Measurements from ENCODE around the gene BAIAP2L2.

The BAIAP2L2 gene

DNA sequence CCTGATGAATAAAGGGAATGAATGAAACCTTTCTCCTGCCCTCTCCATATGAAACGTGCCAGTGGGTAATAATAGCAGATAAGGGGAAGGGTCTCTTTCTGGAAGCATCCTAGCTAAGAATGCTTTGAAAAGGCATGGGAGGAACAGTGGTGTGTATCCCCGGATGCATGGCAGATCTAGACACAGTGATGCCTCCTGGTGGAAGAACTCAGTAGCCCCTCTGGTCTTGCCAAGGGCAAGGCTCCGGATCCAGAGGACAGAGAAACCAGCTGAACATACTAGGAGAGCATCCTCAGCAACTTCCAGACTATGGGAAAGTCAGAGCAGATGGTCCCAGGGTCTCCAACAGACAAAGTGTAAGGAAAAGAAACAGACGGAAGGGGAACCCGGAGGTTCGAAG is 6.4 kb downstream of the BAIAP2L2 start:
- H3K9me3 Mint-ChIP-seq = no peaks in the 10 kb centered on the region
- no peaks in the 10 kb centered on the region for H3K36me3 Mint-ChIP-seq (ENCODE audit: low read depth)
- H3K4me3 Mint-ChIP-seq = no peak overlapping the region
- DNase-seq = no peak
- H3K27me3 Mint-ChIP-seq = no peaks in the 10 kb centered on the region
- no peak overlapping the region for H3K27ac Mint-ChIP-seq
- H3K4me1 Mint-ChIP-seq = peaks cover 10% of the 10 kb centered on the region
- ATAC-seq = no peak

DNA sequence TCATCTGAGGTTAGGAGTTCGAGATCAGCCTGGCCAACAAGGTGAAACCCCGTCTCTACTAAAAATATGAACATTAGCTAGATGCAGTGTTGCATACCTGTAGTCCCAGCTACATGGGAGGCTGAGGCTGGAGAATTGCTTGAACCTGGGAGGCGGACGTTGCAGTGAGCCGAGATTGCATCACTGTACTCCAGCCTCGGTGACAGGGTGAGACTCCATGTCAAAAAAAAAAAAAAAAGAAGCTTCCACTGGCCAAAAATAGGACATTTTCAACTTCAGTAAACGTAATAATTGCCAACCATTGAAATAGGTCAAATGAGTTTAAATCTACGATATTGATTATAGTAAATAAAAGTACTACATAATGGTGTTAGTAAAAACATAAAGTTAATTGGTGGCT is 6.8 kb downstream of the BAIAP2L2 start:
- Mint-ChIP-seq H3K36me3 (ENCODE audit: low read depth) (no peaks in the 10 kb centered on the region), H3K9me3 (no peaks in the 10 kb centered on the region), H3K27me3 (no peaks in the 10 kb centered on the region), H3K27ac (no peak overlapping the region), H3K4me3 (no peak overlapping the region), H3K4me1 (peaks cover 10% of the 10 kb centered on the region)
- DNase-seq (no peak), ATAC-seq (no peak)

DNA sequence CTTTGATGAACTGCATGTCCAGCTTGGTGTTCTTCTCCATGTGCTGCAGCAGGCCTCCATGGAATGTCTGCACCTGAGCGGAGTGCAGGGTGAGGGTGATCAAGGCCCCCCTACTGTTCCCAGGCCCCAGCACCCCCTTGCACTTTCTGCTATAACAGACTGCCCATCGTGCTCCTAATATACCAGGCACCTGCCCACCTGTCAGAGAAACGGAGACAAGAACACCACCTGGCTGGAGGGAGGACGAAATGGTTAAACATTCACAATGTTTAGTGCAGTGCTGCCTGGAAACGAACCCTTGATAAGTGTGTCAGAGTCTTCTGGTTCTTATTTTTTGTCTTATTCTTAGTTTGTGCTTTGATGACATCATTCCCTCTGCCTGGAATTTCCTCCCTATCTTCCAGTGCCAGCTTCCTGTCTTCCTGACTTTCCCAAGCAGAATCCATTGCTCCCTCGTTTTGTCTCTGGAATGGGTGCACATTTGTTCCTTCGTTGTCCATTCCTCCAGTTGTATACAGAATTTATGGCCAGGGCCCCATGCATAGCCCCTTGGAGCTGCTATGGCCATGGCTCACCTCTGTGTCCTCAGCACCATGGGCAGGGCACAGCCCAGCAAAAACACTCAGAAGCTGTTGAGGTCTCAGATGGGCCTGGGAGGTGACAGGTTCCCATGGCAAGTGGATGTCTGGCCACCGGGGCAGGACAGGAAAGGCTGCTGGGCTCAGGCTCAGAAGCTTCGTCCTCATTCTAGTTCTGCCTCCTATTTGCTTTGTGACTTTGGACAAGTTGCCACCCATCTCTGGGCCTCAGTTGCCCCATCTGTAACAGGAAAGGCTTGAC is 11.9 kb downstream of the BAIAP2L2 start:
- Mint-ChIP-seq H3K4me1 (no peaks in the 10 kb centered on the region), H3K27ac (no peak overlapping the region), H3K4me3 (no peak overlapping the region), H3K9me3 (no peaks in the 10 kb centered on the region), H3K27me3 (no peaks in the 10 kb centered on the region), H3K36me3 (ENCODE audit: low read depth) (no peaks in the 10 kb centered on the region)
- DNase-seq (no peak), ATAC-seq (no peak)

DNA sequence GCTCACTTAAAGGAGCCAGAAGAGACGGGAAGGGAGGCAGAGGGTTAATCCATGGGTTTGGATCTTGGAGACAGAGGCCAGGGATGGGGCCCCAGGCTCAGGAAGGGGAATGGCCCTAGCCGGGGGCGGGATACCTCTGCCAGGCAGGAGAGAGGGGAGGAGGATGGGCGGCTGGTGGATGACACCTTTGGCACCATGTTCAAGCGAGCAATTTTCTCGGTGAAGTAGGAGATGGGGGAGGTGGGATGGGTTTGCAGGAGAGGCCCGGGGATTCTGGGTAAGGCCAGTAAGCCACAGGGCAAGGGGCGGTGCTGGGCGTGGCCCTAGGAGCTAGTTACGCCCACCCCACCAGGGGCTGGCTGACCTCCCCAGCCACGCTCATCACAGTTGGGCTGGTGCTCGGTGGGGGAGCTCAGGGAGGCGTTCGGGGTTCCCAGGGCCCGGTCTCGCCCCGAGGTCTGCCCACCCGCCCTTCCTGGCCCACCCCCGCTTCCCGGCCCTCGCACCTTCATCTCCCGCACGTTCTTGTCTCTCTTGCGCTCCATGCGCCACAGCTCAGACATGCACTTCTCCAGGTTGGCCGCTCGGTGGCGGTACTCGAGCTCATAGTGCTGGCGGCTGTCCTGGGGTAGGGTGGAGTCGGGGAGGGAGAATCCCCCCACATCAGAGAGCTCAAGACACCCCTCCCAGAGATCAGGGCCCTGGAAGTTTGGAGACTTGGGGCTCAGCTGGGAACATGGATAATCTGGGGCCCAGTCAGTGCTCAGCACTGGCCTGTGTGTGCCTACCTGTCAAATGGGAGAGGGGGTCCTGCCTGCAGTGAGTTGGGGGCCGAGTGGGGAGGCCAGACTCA is 12.7 kb downstream of the BAIAP2L2 start:
- no peaks in the 10 kb centered on the region for H3K36me3 Mint-ChIP-seq (ENCODE audit: low read depth)
- no peaks in the 10 kb centered on the region for H3K9me3 Mint-ChIP-seq
- no peak for DNase-seq
- H3K27me3 Mint-ChIP-seq = no peaks in the 10 kb centered on the region
- no peak overlapping the region for H3K4me3 Mint-ChIP-seq
- H3K4me1 Mint-ChIP-seq = no peaks in the 10 kb centered on the region
- ATAC-seq = no peak
- H3K27ac Mint-ChIP-seq = no peak overlapping the region

DNA sequence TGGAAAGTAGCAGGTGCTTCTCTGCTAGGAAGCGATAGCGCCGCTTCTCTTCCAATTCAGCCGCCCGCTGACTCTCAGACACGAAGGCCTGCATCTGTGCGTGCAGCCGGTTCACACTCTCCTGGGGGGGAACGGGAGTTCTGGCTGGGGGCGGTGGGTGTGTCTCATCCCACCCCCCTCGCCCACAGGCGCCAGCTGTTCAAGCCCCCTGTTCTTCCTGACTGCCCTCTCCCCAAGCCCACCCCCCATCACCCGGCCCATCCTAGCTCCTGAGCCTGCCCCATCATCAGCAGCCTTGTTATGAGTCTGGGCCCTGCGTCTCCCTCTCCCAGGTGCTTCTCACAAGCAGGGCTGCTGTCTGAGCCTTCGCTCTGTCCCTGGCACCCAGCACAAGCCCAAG is 13.4 kb downstream of the BAIAP2L2 start:
- Mint-ChIP-seq H3K27ac (no peak overlapping the region), H3K4me1 (no peaks in the 10 kb centered on the region), H3K27me3 (no peaks in the 10 kb centered on the region), H3K4me3 (no peak overlapping the region), H3K36me3 (ENCODE audit: low read depth) (no peaks in the 10 kb centered on the region), H3K9me3 (no peaks in the 10 kb centered on the region)
- no peak for ATAC-seq
- DNase-seq = no peak

DNA sequence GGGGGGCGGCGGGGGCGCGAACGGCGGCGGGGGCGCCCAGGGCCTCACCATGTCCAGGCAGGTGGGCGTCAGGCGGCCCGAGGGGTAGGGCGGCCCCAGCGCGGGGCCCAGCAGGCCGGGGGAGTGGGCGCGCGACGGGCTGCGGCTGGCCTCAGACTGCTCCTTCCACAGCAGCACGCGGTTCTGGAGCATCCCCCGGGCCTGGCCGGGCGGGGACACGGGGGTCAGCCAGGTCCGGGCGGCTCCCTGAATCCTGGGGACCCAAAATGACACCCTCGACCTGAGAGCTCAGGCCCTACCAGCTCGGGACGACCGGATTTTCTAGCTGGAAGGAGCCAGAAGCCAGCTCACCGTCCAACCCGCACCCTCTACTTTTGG is 21.0 kb downstream of the BAIAP2L2 start:
- ATAC-seq = no peak
- DNase-seq = no peak
- Mint-ChIP-seq H3K4me1 (no peaks in the 10 kb centered on the region), H3K36me3 (ENCODE audit: low read depth) (no peaks in the 10 kb centered on the region), H3K27ac (no peak overlapping the region), H3K9me3 (no peaks in the 10 kb centered on the region), H3K4me3 (no peak overlapping the region), H3K27me3 (peaks cover 10% of the 10 kb centered on the region)

DNA sequence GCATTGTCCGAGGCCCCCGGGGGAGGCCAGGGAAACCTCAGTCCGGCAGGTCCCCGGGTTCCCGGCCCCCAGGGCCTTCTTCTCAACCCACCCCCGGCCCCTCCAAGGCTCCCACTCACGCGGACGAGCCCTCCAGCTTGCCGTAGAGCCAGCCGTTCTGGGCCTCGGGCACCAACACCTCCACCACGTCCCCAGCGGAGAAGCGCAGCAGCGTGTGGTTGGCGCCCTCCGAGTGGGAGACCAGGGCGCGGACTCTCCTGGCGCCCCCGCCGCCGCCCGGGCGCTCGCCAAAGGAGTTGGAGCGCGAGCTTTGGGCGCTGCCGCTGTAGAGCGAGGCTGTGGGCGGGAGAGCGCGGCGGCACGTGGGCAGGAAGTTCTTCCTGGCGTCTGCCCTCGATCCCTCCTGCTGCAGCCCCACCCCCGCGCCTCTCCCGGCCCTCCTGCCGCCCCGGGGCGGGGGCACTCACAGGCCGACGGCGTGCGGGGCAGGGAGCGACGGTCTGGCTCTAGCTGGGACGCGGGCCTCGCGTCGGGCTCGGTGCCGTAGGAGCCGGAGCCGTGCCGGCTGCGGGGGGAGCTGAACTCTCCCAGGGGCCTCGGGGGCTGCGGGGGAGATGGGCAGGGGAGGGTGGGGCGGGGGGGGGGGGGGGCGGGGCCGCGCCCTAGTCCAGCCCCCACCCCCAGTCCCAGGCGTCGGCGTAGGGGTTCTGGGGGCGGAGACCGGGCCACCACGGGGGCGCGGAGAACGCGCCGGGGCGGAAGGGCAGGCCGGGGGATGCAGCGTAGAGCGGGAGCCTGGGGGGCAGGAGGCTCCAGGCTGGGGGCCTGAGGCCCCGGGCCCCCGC is 21.6 kb downstream of the BAIAP2L2 start:
- Mint-ChIP-seq H3K4me1 (no peaks in the 10 kb centered on the region), H3K4me3 (no peak overlapping the region), H3K27ac (no peak overlapping the region), H3K9me3 (no peaks in the 10 kb centered on the region), H3K36me3 (ENCODE audit: low read depth) (no peaks in the 10 kb centered on the region), H3K27me3 (peaks cover 10% of the 10 kb centered on the region)
- no peak for DNase-seq
- no peak for ATAC-seq

DNA sequence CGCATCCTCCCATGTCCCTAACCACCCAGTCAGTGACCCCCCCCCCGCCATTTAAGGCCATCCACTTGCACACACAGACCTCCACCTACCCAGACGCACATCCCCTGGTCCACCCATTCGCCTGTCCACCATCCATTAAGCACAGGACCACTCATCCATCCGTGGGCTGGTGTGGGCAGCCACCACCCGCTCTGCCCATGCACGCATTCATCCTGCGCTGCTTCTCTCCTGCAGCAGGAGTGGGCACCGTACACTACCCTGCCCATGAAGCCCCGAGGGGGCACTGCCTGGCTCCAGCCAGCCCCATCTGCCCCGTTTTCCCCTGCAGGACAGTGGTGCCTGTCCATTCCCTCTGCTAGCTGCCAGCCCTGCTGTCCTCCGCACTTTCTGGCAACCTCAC is 22.6 kb downstream of the BAIAP2L2 start:
- Mint-ChIP-seq H3K9me3 (no peaks in the 10 kb centered on the region), H3K4me1 (no peaks in the 10 kb centered on the region), H3K27me3 (peaks cover 15% of the 10 kb centered on the region), H3K27ac (no peak overlapping the region), H3K36me3 (ENCODE audit: low read depth) (no peaks in the 10 kb centered on the region), H3K4me3 (no peak overlapping the region)
- ATAC-seq = no peak
- DNase-seq = no peak

DNA sequence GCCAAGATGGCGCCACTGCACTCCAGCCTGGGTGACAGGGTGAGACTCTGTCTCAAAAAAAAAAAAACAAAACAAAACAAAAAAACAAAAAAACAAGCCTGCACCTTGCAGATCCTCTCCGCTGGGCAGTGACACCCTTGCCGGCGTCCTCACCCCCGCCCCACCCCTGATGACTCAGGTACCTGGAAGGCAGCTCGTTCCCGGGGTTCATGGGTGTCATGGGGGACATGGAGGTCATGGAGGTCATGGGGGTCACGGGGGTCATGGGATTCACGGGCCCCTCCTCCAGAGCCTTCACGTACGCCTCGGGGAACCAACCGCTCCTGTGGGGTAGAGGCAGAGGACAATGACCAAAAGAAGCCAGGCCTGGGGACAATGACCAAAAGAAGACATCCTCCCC is 23.5 kb downstream of the BAIAP2L2 start:
- Mint-ChIP-seq H3K9me3 (no peaks in the 10 kb centered on the region), H3K4me3 (no peak overlapping the region), H3K27ac (no peak overlapping the region), H3K36me3 (ENCODE audit: low read depth) (no peaks in the 10 kb centered on the region), H3K4me1 (no peaks in the 10 kb centered on the region), H3K27me3 (peaks cover 21% of the 10 kb centered on the region)
- DNase-seq (no peak), ATAC-seq (no peak)

DNA sequence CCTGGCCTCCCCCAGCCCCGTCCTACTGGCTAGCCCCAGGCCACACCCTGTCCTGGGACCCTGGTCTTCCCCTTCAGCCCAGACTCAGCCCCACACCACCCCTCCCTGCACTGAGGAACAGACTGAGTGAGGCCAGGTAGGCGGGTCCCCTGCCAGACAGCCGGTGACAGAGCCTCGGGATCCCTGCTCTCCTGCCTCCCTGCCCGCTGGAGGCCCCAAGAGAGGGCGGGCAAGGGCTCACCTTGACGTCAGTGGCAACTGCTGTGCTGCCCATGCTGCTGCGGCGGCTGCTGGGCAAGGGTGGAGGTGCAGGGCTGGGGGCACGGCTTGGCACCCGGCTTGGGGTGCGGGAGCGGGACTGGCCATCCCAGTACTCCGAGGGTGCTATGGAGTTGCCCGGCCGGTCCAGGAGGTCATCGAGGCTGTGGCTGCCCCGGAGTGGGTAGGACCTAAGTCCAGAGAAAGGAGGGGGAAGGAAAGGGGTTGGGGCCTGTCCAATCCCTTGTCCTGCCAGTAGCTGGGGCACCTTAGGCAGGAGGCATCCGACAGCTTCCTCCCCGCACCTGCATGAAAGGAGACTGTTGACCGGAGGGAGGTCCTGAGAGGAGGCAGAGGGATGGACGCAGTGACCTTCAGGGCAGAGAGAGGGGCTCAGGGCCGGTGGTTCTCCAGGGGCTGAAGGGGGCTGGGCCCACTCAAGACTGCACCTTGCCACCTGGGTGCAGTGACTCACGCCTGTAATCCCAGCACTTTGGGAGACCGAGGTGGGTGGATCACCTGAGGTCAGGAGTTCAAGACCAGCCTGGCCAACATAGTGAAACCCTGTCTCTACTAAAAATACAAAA is 24.3 kb downstream of the BAIAP2L2 start:
- Mint-ChIP-seq H3K9me3 (no peaks in the 10 kb centered on the region), H3K4me3 (no peak overlapping the region), H3K36me3 (ENCODE audit: low read depth) (no peaks in the 10 kb centered on the region), H3K27me3 (peaks cover 24% of the 10 kb centered on the region), H3K27ac (no peak overlapping the region), H3K4me1 (no peaks in the 10 kb centered on the region)
- DNase-seq = no peak
- ATAC-seq = no peak

DNA sequence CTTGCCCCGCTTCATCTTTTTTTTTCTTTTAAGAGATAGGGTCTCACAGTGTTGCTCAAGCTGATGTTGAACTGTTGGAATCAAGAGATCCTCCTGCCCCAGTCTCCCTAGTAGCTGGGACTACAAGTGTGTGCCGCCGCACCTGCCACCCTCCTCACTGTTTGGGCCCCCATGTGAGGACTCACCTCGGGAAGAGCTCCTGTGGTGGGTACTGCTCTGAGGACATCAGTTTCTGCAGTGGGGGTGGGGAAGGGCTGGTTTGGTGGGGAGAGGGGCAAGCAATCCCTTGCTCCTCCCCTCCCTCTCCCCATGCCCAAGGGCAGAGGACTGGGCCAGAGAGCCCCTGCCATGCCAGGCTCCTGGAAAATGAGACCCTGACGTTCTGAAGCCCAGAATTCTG is 25.0 kb downstream of the BAIAP2L2 start:
- H3K27me3 Mint-ChIP-seq = peaks cover 30% of the 10 kb centered on the region
- DNase-seq = no peak
- H3K36me3 Mint-ChIP-seq (ENCODE audit: low read depth) = no peaks in the 10 kb centered on the region
- no peaks in the 10 kb centered on the region for H3K9me3 Mint-ChIP-seq
- no peak overlapping the region for H3K27ac Mint-ChIP-seq
- no peak overlapping the region for H3K4me3 Mint-ChIP-seq
- no peaks in the 10 kb centered on the region for H3K4me1 Mint-ChIP-seq
- no peak for ATAC-seq

DNA sequence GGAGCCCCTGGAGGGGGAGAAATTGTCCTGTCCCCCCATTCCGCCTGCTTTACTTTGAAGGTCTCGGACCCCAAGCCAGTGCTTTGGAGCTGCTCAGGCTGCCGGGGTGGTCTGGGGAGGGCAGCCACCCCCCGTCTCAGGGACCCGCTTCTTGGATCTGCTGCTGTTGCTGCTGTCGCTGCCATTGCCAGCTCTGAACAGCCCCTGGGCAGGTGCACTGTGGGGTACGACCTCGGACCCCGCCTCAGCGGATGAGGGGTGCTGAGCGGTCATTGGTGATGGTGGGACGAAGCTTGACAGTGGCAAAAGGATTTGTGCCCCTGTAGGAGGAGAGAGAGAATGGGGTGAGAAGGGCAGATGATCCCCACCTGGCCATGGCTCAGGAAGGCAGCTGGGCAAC is 25.4 kb downstream of the BAIAP2L2 start:
- DNase-seq (no peak), ATAC-seq (no peak)
- H3K9me3 Mint-ChIP-seq = no peaks in the 10 kb centered on the region
- no peaks in the 10 kb centered on the region for H3K4me1 Mint-ChIP-seq
- no peaks in the 10 kb centered on the region for H3K36me3 Mint-ChIP-seq (ENCODE audit: low read depth)
- peaks cover 34% of the 10 kb centered on the region for H3K27me3 Mint-ChIP-seq
- H3K27ac Mint-ChIP-seq = no peak overlapping the region
- H3K4me3 Mint-ChIP-seq = no peak overlapping the region

DNA sequence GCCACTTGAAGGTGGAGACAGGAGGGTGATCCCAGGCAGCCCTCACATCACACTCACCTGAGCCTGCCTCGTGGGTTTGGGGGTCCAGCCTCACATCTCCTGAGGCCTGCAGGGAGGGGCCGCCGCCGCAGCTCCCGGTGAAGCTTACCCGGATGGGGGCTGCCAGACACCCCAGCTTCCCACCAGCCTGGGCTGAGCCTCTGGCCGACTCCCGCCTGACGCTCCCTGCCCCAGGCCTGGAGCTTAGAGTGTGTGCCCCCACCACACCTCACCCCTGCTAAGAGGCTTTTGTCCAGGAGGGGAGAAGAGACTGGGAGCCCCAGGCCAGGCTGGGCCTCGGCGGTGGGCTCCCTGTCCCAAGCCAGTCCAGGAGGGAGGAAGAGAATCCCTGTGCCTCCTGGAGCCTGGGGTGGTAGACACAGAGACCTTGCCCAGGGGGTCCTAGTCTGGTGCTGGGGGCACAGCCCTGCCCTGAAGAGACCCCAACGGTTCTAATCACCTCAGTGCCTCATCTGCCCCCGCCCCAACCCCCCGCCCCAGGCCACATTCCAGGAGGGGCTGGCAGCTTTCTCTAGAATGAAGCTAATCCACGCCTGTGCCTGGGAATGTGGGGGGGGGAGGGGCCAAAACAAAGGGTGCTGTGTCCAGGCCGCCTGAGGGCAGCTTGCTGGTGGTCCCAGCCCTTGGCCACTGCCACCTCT is 26.4 kb downstream of the BAIAP2L2 start, which contains the start of gene SLC16A8:
Gene SLC16A8 (minus strand): TSS at position 254 of the 701 bp plus-strand sequence. CDS start 1,311 bp downstream, outside the sequence.
- Mint-ChIP-seq H3K36me3 (ENCODE audit: low read depth) (no peaks in the 10 kb centered on the region), H3K4me3 (no peak within 1 kb of the TSS), H3K27ac (no peak within 1 kb of the TSS), H3K27me3 (peaks cover 39% of the 10 kb centered on the region), H3K4me1 (no peaks in the 10 kb centered on the region), H3K9me3 (no peaks in the 10 kb centered on the region)
- no peak for ATAC-seq
- DNase-seq = no peak

Measured in activated naive CD8-positive, alpha-beta T cell treated with anti-CD3 and anti-CD28 coated beads, Interleukin-2, amount 50 U/mL, for 24 hours (primary cell).